BE2C (cell line): ENCODE results near the gene CDH23.

Experiments
- DNase-seq: peaks from one replicate; pipeline ENCODE4 v3.0.0-alpha.2; 2020
- H3K27me3 ChIP-seq: fragments of 250-450 bp; sonication (Bioruptor Pico); 2 replicates; pipeline ENCODE4 v1.5.1; 2020; ENCODE audit warnings: mild to moderate bottlenecking
- H3K36me3 ChIP-seq: fragments of 250-450 bp; sonication (Bioruptor Pico); 2 replicates; pipeline ENCODE4 v1.5.1; 2020; ENCODE audit warnings: mild to moderate bottlenecking
- H3K4me1 ChIP-seq: fragments of 250-450 bp; sonication (Bioruptor Pico); 2 replicates; pipeline ENCODE4 v1.5.1; 2020
- H3K4me3 ChIP-seq: 2 replicates; pipeline ENCODE4 v1.5.1; 2011; ENCODE audit warnings: low read depth, low read length
- H3K9me3 ChIP-seq: fragments of 250-450 bp; sonication (Bioruptor Pico); 2 replicates; pipeline ENCODE4 v1.5.1; 2020
- TF ChIP-seq, protein P1 (sequence below): IDR thresholded peaks from 2 replicates; pipeline ENCODE4 v1.5.1; 2012; ENCODE audit warnings: mild to moderate bottlenecking, low read depth, low read length

The CDH23 gene

DNA sequence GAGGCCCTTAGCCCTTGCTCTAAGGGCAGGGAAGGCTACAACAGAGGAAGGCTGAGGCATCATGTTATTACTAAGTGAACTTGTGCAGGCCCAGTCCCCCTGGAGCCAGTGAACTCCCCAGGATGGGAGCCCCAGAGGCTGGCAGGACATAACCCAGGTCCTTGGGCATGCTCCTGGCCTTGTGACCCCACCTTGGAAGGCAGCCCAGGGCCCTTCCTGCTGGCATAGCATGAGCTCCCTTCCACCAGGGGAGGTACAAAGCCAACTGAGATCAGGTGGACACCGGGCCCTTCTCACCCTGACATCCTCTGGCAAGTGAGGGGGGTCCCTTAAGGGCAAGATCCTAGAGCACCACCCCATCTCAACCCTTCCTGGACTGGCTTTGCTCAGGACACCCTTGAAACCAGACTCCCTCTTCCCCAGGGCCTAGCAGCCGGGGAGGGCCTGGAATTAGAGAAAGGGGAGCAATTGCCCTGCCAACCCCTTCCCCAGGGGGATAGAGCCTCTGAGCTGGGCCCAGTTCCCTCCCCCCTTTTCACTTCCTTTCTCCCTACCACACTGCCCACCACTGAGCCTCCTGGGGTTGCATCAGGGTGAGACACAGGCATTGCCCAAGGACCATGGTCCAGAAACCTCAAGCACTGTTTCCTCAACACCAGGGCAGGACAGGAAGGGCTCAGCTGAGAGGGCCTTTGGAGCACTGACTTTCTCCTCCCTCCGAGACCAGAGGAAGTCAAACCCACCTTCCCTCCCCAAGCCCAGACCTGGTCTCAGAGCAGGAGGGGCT lies 378.4 kb downstream of the CDH23 start:
- H3K4me1 ChIP-seq: no peaks in the 10 kb centered on the region
- H3K4me3 ChIP-seq: no peak overlapping the region
- TF ChIP-seq, protein P1, sequence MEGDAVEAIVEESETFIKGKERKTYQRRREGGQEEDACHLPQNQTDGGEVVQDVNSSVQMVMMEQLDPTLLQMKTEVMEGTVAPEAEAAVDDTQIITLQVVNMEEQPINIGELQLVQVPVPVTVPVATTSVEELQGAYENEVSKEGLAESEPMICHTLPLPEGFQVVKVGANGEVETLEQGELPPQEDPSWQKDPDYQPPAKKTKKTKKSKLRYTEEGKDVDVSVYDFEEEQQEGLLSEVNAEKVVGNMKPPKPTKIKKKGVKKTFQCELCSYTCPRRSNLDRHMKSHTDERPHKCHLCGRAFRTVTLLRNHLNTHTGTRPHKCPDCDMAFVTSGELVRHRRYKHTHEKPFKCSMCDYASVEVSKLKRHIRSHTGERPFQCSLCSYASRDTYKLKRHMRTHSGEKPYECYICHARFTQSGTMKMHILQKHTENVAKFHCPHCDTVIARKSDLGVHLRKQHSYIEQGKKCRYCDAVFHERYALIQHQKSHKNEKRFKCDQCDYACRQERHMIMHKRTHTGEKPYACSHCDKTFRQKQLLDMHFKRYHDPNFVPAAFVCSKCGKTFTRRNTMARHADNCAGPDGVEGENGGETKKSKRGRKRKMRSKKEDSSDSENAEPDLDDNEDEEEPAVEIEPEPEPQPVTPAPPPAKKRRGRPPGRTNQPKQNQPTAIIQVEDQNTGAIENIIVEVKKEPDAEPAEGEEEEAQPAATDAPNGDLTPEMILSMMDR: no peak
- no peaks in the 10 kb centered on the region for H3K9me3 ChIP-seq
- H3K36me3 ChIP-seq: no peaks in the 10 kb centered on the region
- DNase-seq: no peak
- no peaks in the 10 kb centered on the region for H3K27me3 ChIP-seq

DNA sequence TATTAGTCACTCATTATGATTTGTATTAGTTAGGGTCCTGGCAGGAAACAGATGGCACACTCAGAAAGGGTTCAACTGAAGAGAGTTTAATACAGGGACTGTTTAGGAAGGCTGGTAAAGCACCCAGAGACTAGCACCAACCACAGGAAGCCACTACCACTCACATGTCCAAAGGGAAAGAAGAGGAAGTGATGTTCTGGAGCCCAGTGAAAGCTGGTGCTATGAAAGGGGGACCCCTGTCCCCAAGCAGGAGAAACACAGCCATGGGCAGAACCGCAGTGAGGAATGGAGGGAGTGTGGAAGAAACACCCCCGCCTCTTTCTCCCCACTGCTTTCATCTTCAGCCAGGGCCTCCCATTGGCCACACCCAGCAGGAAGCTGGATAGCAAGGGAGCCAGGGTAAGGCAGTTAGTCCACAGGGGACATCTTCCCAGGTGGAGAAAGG lies 379.8 kb downstream of the CDH23 start:
- Histone ChIP-seq H3K36me3 (no peaks in the 10 kb centered on the region), H3K9me3 (no peaks in the 10 kb centered on the region), H3K4me1 (no peaks in the 10 kb centered on the region), H3K4me3 (no peak overlapping the region), H3K27me3 (no peaks in the 10 kb centered on the region)
- no peak for DNase-seq
- TF ChIP-seq, protein P1: no peak

DNA sequence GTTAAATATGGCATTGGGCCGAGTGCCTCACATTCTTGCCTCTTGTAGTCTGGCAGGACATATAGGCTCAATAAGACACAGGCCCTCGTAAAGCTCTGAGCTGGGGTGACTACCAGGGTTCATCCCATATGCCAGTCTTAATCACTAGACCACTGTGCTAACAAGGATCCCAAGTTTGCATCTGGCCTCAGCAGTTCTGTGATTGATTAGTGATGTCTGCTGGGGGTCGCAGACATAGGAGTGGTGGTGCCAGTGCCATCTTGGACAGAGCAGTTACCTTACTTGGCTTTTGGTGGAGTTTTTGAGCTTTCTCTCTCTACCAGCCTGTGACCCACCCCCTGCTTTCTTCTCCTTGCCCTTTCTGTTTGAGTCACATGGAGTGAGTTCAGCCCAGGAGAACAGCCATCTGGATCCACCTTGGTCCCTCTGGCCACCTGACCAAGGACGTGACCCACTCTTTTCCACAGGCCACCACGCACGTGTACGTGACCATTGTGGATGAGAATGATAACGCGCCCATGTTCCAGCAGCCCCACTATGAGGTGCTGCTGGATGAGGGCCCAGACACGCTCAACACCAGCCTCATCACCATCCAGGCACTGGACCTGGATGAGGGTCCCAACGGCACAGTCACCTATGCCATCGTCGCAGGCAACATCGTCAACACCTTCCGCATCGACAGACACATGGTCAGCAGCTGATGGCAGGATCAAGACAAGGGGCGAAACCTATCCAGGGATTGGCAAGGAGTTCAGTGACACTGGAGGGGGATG lies 380.7 kb downstream of the CDH23 start:
- no peaks in the 10 kb centered on the region for H3K4me1 ChIP-seq
- no peaks in the 10 kb centered on the region for H3K36me3 ChIP-seq
- H3K27me3 ChIP-seq: no peaks in the 10 kb centered on the region
- TF ChIP-seq, protein P1: no peak
- no peak overlapping the region for H3K4me3 ChIP-seq
- no peaks in the 10 kb centered on the region for H3K9me3 ChIP-seq
- DNase-seq: no peak

DNA sequence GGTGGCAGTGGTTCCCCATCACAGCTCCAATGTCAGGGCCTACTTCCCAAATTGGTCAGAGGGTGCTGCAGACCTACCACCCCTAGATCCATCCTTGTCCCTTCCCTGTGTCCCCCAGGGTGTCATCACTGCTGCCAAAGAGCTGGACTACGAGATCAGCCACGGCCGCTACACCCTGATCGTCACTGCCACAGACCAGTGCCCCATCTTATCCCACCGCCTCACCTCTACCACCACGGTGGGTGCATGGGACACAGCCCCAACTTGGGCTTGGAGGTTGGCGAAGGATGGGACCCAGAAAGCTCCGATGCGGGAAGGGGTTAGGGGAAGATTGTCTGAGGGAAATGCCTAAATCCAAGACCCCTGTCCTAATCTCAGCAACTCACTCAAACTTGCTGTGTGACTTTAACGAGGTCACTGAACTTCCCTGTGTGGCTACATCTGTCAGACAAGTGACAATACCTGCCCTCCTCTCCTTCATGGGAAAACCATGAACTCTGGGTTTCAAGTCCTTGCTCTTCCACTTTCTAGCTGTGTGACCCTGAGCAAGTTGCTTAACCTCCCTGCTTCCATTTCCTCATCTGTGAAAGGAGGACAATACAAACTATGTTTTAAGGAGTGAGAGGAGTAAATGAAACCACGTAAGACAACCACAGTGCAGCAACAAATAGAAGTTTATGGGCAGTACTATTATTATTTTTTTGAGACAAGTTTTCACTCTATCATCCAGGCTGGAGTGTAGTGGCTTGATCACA lies 381.5 kb downstream of the CDH23 start:
- H3K36me3 ChIP-seq: no peaks in the 10 kb centered on the region
- H3K4me1 ChIP-seq: no peaks in the 10 kb centered on the region
- TF ChIP-seq, protein P1: no peak
- no peak for DNase-seq
- H3K9me3 ChIP-seq: no peaks in the 10 kb centered on the region
- no peaks in the 10 kb centered on the region for H3K27me3 ChIP-seq
- no peak overlapping the region for H3K4me3 ChIP-seq

DNA sequence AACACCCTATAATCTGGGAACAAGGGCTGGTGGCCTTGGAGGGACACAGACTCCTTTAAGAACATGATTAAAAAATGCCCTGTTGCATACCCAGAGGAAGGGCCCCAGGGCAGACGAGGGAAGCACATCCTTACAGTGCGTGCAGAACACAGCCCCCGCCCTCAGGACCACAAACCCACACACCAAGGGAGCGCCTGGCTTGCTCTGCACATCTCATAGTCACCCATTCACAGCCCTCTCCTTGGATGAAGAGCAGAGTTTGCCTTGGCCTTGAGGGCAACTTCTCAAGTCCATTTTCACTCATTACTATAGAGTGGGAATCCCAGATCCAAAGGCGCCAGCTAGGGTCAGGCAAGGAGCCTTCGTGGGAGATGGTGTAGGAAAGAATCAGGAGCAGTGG lies 382.9 kb downstream of the CDH23 start:
- no peaks in the 10 kb centered on the region for H3K36me3 ChIP-seq
- H3K9me3 ChIP-seq: no peaks in the 10 kb centered on the region
- no peaks in the 10 kb centered on the region for H3K27me3 ChIP-seq
- TF ChIP-seq, protein P1: no peak
- H3K4me1 ChIP-seq: no peaks in the 10 kb centered on the region
- no peak overlapping the region for H3K4me3 ChIP-seq
- DNase-seq: no peak
